HG02981 (cell line): ENCODE data around the gene HELZ2.

Source experiments
- ATAC-seq: cut with Tn5 transposase; IDR thresholded peaks from one replicate; pipeline ENCODE4 v1.9.1; 2021; ENCODE audit warnings: mild to moderate bottlenecking, moderate library complexity; ENCODE audit not compliant: unreplicated experiment

HELZ2 gene

GRCh38 chr20:63597651-63598478 is 23.8 kb upstream of the HELZ2 start:
- no peak for ATAC-seq

DNA sequence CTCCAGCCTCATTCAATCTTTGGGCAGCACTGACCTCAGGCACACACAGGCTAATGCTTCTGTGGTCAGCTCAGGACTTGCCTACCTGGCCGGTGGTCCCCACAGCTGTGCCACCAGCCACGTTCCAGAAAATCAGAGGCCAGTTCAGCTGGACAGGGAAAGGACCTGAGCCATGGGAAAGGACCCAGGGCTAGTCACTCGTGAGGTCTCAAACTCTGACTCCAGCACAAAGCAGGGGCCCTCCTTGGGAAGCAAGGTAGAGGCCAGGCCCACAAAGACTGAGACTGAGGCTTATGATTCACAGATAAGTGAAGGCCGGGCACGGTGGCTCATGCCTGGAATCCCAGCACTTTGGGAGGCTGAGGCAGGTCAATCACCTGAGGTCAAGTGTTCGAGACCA is 22.4 kb upstream of the HELZ2 start:
- ATAC-seq, result no peak

- no peak for ATAC-seq
Measured at GRCh38 chr20:63595416-63596127, 21.5 kb upstream of the HELZ2 start.

GRCh38 chr20:63594043-63594561 is 20.1 kb upstream of the HELZ2 start:
- no peak for ATAC-seq

GRCh38 chr20:63592661-63593060 is 18.6 kb upstream of the HELZ2 start:
- ATAC-seq, result no peak

DNA sequence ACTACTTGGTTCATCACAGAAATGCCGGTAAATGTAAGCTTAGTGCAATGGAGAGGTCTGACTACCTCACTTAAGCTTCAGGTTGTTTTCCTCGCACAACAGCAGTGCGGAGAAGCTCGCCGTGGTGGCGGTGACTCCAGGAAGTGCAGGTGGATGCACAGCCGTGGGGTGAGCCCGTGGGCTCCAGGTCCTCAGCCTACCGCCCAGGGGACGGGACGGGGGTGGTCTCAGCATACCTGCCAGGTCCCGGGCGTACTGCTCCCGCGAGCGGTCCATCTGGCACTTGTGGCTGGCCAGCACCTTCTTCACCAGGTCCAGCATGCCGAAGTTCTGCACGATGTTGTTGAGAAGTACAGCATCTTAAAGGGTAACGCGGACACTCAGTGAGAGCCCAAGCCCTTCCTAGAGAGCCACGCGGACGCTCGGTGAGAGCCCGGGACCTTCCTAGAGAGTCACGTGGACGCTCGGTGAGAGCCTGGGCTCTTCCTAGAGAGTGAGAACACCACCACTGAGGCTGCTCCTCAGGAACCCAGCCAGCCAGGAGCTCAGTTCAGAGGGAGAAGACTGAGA is 17.8 kb upstream of the HELZ2 start:
- ATAC-seq, result no peak

DNA sequence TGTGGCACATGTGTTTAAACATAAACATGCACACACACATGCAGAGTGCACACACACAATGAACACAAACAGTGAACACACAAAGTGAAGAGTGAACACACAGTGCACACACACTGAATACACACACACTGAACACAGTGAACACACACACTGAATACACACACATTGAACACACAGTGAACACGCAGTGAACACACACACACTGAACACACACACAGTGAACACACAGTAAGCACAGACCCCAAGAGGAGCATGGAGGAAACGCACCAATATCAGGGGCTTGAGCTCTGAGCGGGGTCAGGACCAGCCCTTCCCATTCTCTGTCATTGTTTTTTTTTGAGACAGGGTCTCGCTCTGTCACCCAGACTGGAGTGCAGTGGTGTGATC is 17.1 kb upstream of the HELZ2 start:
- no peak for ATAC-seq

GRCh38 chr20:63590218-63591146 is 16.4 kb upstream of the HELZ2 start:
- no peak for ATAC-seq

DNA sequence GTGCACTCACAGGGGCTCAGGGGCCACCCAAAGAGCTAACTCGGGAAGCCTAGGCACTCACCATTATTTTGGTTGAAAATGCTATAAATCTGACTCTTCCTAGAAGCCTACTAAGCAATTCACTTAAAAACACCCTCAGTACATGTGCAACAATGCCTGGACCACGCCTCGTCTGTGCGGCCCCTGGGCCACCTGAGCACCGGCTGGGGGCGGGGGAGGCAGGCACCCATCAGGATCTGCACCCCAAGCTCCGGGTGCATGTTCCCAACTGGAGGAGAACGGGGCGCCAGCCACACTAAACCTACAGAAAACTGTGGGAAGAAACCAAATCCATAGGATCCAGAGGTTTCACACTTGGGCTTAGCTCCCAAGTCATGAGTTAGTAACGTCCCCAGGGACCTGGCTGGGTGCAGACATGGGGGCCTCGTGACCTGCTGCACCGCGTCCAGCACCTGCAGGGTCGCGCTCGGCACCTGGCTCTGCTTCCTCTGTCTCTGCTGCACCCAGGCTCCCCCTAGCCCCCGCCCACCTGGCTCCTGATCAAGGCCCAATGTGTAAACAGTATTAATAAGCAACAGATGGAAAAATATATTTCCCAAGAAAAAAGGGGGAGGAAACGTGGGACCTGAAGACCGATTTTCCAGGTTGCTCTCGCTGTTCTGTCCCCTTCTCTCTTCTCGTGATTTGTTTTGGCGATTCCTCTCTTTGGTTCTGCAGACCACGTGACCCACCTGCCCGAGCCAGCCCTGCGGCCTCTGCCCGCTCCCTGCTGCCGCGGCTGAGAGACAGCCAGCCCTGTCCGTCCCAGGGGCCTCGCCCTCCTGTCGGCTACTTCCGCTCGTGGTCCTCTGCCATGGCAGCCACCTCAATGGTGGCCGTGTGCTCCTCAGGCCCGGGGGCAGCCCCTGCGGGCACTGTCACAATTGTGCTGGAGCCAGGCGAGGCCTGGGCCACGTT is 15.5 kb upstream of the HELZ2 start:
- ATAC-seq, result no peak

GRCh38 chr20:63588641-63589041 is 14.6 kb upstream of the HELZ2 start:
- ATAC-seq, result no peak

DNA sequence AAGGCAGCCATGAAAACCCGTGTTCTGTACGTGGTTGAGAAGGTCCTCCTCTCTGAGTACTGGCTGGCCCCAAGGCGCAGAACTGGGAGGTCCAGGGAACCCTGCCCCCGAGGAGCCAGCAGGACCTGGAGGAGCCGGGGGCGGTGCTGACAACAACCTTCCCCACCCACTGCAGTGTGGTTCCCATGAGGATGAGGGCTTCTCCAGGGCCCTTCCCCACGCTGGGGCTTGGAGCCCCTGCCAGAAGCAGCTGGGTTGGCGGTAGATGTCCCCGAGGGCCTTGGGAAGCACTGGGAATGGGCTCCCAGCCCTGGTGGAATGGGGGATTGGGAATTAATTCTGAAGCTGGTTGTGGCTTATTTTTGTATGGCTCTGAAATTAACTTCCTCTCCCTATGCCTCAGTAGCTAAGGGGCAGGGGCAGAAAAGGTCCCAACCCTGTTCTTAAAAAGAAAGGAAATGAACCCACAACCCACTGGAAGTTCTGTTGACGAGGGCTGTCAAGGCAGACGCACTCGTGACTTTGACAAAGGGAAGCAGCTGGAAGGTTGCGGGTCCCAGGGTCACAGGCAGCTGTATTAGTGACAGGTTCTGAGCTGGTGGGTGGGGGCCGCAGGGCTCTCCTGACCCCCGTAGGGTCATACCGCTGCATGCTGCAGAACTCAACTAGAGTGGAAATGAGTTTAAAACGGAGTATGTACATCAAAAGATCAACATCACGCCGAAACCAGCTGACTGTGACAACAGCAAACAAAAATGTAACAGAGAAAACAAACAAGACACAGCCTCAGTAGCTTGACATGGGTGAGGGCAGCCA is 13.9 kb upstream of the HELZ2 start:
- ATAC-seq, result no peak

- no peak for ATAC-seq
Measured at GRCh38 chr20:63587256-63587655, 13.2 kb upstream of the HELZ2 start.

DNA sequence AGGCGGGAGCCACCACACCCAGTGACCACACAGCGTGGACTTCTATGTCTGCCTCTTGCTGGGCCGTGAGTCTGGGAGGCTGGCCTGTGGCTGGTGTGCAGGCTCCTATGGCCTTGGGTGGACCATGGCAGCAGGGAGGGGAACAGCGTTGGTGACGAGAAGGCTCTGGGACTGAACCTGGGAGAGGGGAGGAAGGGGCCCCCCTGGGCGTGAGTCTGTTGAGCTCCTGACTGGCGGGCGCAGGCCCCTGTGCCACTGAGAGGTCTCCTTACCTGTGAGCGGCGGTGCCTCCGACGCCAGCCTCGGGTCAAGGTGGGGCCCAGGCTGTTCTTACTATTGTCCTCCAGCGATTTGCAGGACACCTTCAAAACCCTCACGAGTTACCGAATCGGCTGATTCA is 12.8 kb upstream of the HELZ2 start:
- no peak for ATAC-seq

DNA sequence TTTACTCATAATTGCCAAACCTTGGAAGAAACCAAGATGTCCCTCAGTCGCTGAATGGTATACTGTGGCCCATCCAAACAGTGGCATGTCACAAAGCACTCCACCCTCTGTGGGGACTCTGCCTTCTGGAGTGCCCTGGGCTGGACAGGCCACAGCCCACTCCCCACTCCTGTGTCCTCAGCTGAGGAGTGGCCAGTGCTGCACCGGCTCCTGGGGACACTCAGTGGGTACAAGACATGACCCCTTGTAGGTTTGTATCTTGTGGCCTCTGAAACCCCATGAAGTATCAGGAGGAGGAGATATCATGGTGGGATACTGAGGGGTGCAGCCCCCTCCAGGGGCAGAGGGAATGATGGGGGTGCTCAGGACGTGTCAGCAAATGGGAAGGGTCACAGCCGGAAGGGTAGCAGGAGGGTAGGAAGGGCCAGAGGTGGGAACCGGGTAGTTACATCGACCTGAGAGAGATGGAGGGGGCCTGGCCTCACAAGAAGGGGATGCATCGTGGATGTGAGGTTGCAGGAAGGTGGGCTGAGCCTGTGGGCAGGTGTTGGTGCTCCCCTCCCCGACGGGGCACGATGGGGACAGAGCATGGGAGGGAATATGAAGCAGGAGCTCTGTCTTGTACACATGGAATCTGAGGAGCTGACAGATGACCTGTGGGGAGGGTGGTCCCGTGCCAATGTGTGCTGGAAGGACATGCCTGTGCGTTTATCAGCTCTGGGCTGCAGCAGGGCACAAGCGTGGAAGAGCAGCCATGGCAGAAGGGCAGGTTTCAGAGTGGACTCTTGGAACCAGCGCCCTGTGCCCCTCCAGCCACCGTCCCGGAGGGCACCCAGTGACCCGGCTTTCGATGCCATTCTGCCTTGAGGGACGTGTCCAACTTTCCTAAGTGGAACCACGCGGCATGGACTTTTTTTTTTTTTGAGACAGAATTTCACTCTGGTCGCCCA is 11.9 kb upstream of the HELZ2 start:
- ATAC-seq, result no peak

DNA sequence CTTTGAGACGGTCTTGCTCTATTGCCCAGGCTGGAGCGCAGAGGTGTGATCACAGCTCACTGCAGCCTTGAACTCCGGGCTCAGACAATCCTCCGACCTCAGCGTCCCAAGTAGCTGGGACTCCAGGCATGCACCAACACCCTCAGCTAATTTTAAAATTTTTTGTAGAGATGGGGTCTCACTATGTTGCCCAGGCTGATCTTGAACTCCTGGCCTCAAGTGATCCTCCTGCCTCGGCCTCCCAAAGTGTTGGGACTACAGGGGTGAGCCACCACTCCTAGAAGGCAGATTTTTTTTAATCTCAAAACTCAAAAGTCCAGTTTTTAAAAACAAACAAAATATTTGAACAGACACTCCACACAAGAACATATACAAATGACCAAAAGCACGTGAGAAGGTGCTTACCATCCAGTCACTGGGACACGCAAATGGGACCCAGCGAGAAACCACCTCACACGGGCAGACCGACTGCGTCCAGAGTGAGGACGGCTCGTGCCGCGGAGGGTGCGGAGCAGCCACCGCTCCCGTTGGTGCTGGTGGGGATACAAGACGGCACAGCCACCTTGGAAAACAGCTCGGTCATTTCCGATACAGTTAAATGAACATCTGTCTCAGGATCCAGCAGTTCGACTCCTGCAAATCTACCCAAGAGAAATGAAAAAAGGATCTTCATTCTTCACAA is 8.5 kb upstream of the HELZ2 start:
- ATAC-seq, result no peak

GRCh38 chr20:63580796-63581461 is 6.9 kb upstream of the HELZ2 start:
- no peak for ATAC-seq
